Naive B cell (primary cell): ENCODE measurements around the gene RNF225. TPM values are rescaled to one million over a fixed set of nuclear protein-coding genes. Genes with fewer than 3 reads are reported as not detected.
"Not testable (repeated sequence)": the region's sequence is repeated elsewhere in the genome, so short reads cannot be mapped to it uniquely, and the experiment has no call there.

Source experiments
- ATAC-seq, 2 donors: fragments of 150-1000 bp; cut with Tn5 transposase; 2 replicates each; pipeline ENCODE4 v1.10.0; 2021; ENCODE audit warnings: low read depth in 2 of 2, mild to moderate bottlenecking in 2 of 2, moderate library complexity in 2 of 2
- DNase-seq: peaks from one replicate; pipeline ENCODE4 v3.0.0; 2022
- H3K27ac Mint-ChIP-seq, 6 donors: one replicate each; pipeline ENCODE4 v1.8.0; 2020 to 2022; ENCODE audit warnings: mild to moderate bottlenecking in 6 of 6, mixed read lengths in 6 of 6, moderate library complexity in 5 of 6, inconsistent platforms in 2 of 6
- H3K27me3 Mint-ChIP-seq, 3 donors: one replicate each; pipeline ENCODE4 v1.8.0; 2021 to 2022; ENCODE audit warnings: mixed read lengths in 3 of 3, mild to moderate bottlenecking in 1 of 3
- H3K36me3 Mint-ChIP-seq, 2 donors: one replicate each; pipeline ENCODE4 v1.8.0; 2020 to 2022; ENCODE audit warnings: mixed read lengths in 2 of 2, inconsistent platforms in 1 of 2, mild to moderate bottlenecking in 1 of 2
- H3K4me1 Mint-ChIP-seq, 3 donors: one replicate each; pipeline ENCODE4 v1.8.0; 2020 to 2022; ENCODE audit warnings: mixed read lengths in 3 of 3, inconsistent platforms in 1 of 3, mild to moderate bottlenecking in 1 of 3, moderate library complexity in 1 of 3
- H3K4me3 Mint-ChIP-seq, 8 donors: one replicate each; pipeline ENCODE4 v1.8.0; 2020 to 2022; ENCODE audit warnings: mild to moderate bottlenecking in 8 of 8, mixed read lengths in 8 of 8, moderate library complexity in 8 of 8, inconsistent platforms in 2 of 8
- H3K9me3 Mint-ChIP-seq, 7 donors: one replicate each; pipeline ENCODE4 v1.8.0; 2020 to 2022; ENCODE audit warnings: mixed read lengths in 7 of 7, mild to moderate bottlenecking in 5 of 7, inconsistent platforms in 2 of 7, moderate library complexity in 1 of 7
- polyA plus RNA-seq, 6 donors: library from polyadenylated mRNA; unstranded; fragments of 300-500 nt; fragmentation: Illumina TruSeq; gene quantifications; one replicate each; pipeline ENCODE4 v1.2.3, GENCODE V29; 2021; ENCODE audit warnings: low read depth in 6 of 6

RNF225 gene
- not detected for polyA plus RNA-seq

- H3K9me3 Mint-ChIP-seq = no peaks in the 10 kb centered on the region
Measured at GRCh38 chr19:58395220-58395978, at the start of gene RNF225. TSS of gene RNF225 (plus strand) at chr19:58395656. CDS start at chr19:58396090, 434 bp downstream.

GRCh38 chr19:58346961-58347929 is 48.2 kb upstream of the RNF225 start:
- DNase-seq (peak; percentile 74), ATAC-seq (peak; percentile 89)
- H3K27me3 Mint-ChIP-seq = no peaks in the 10 kb centered on the region
- H3K36me3 Mint-ChIP-seq = peaks cover 0 to 8% of the 10 kb centered on the region in 2 donors
- H3K4me1 Mint-ChIP-seq = peaks cover 16 to 45% (median 29%) of the 10 kb centered on the region in 3 donors
- H3K27ac Mint-ChIP-seq = peak overlapping the region in 5 of 6 donors; percentile 74 to 95 (median 91)
- H3K9me3 Mint-ChIP-seq = no peaks in the 10 kb centered on the region
- peak overlapping the region; percentile 91 to 98 (median 95) for H3K4me3 Mint-ChIP-seq

More at GRCh38 chr19:58395220-58395978, at the start of gene RNF225:
- Mint-ChIP-seq H3K27ac (peak within 1 kb of the TSS in 1 of 6 donors; percentile 46), H3K27me3 (peaks cover 6 to 28% (median 23%) of the 10 kb centered on the region in 3 donors), H3K4me3 (peak within 1 kb of the TSS in 4 of 8 donors; percentile 15 to 62 (median 26)), H3K36me3 (peaks cover 11 to 23% of the 10 kb centered on the region in 2 donors), H3K4me1 (peaks cover 15 to 22% (median 19%) of the 10 kb centered on the region in 3 donors)
- DNase-seq (no peak), ATAC-seq (no peak)

DNA sequence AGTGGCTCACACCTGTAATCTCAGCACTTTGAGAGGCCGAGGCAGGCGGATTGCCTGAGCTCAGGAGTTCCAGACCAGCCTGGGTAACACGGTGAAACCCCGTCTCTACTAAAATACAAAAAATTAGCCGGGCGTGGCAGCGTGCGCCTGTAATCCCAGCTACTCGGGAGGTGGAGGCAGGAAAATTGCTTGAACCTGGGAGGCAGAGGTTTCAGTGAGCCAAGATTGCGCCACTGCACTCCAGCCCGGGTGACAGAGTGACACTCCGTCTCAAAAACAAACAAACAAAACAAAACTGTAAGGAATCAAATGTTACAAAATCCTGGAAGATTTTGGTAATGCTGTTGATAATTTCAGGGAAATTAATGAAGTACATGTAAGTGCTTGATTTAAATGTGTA is 47.4 kb upstream of the RNF225 start:
- DNase-seq, H3K9me3 Mint-ChIP-seq, H3K36me3 Mint-ChIP-seq, H3K27me3 Mint-ChIP-seq: not testable (repeated sequence)
- Mint-ChIP-seq H3K27ac (peak overlapping the region in 4 of 6 donors; percentile 74 to 95 (median 78)), H3K4me1 (peaks cover 20 to 47% (median 33%) of the 10 kb centered on the region in 3 donors), H3K4me3 (peak overlapping the region; percentile 91 to 98 (median 95))
- peak; percentile 2 to 4 for ATAC-seq

GRCh38 chr19:58349590-58349989 is 45.9 kb upstream of the RNF225 start:
- peak overlapping the region in 4 of 6 donors; percentile 36 to 96 (median 86) for H3K27ac Mint-ChIP-seq
- peaks cover 0 to 8% of the 10 kb centered on the region in 2 donors for H3K36me3 Mint-ChIP-seq
- peak overlapping the region; percentile 58 to 95 (median 72) for H3K4me3 Mint-ChIP-seq
- no peaks in the 10 kb centered on the region for H3K27me3 Mint-ChIP-seq
- DNase-seq (no peak), ATAC-seq (no peak)
- peaks cover 20 to 47% (median 33%) of the 10 kb centered on the region in 3 donors for H3K4me1 Mint-ChIP-seq
- no peaks in the 10 kb centered on the region for H3K9me3 Mint-ChIP-seq

DNA sequence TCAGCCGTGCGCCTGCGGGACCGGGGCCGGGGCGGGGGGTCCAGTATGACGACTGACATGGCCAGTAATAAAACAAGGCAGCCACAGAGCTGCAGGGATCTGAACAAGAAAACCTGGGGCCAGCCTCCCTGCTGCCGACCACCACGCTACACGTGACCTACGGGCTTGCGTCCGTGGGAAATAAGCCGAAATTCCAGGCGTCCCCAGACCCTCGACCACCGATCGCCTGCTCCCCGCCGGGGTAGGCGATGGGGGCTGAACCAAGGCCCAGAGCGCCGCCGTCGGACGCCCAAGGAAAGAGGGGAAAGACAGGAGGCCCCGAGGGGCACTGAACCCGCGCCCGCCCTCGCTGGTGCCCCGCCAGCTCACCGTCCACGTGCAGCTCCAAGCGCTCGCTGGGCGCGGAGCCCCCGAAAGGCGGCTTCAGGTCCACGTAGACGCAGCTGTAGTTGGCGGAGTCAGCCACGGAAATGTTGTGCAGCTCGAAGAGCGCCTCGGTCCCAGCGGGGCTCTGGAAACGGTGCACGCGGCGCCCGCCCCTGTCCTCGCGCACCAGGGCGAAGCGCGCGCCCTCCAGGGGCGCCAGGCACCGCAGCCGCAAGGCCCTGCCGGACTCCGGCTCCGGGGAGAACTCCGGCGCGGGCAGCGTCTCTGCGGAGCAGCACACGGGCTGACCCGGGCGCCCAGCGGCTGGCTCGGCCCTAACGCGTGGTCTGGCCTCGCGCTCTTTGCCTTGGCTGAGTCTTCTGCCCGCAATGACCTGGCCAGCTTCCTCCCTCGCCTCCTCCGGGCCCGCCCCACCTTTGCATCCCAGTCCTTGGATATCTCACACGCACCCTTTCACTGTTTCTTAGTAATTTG is 45.2 kb upstream of the RNF225 start:
- Mint-ChIP-seq H3K9me3 (no peaks in the 10 kb centered on the region), H3K27me3 (no peaks in the 10 kb centered on the region), H3K27ac (peak overlapping the region in 4 of 6 donors; percentile 36 to 96 (median 72)), H3K4me1 (peaks cover 20 to 45% (median 33%) of the 10 kb centered on the region in 3 donors), H3K36me3 (peaks cover 0 to 8% of the 10 kb centered on the region in 2 donors), H3K4me3 (peak overlapping the region in 7 of 8 donors; percentile 15 to 95 (median 72))
- no peak for DNase-seq
- ATAC-seq = no peak

DNA sequence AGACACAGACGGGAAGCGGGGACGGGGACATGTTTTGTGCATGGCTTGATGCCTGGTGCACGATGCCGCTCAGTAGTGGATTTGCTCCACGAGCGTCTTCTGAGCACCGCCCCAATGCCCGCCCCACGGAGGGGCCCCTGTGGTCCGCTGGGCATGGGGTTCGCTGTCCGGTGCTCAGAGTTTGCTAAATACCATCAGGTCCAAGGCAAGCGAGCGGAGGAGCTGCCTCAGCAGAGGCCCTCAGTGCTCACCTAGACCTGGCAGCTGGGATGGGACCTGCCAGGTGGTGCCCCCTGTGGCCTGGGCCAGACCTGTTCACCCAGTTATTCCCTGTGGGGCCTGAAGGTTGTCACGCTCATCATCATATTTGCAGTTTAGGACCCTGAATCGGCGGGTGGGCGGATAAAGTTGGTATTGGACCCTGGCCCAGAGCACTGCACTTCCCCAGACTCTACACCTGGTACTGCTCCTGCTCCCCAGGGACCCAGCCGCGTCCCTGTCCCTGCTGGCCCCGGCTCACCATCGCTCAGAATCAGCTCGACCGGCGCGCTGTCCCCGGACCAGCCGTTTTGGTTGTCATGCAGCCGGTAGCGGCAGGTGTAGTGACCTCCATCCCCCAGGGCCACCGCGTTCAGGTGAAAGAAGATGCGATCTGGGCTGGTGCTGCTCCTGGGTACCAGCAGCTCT is 44.4 kb upstream of the RNF225 start:
- Mint-ChIP-seq H3K4me3 (peak overlapping the region in 7 of 8 donors; percentile 27 to 77 (median 51)), H3K27me3 (no peaks in the 10 kb centered on the region), H3K4me1 (peaks cover 15 to 37% (median 28%) of the 10 kb centered on the region in 3 donors), H3K36me3 (peaks cover 0 to 8% of the 10 kb centered on the region in 2 donors), H3K9me3 (no peaks in the 10 kb centered on the region), H3K27ac (peak overlapping the region in 2 of 6 donors; percentile 56 to 87)
- DNase-seq (no peak), ATAC-seq (no peak)

- H3K27me3 Mint-ChIP-seq = no peaks in the 10 kb centered on the region
Measured at GRCh38 chr19:58351558-58351878, 43.9 kb upstream of the RNF225 start.

GRCh38 chr19:58351990-58352755 is 43.3 kb upstream of the RNF225 start:
- peaks cover 0 to 8% of the 10 kb centered on the region in 2 donors for H3K36me3 Mint-ChIP-seq
- no peaks in the 10 kb centered on the region for H3K27me3 Mint-ChIP-seq
- H3K4me1 Mint-ChIP-seq = peaks cover 12 to 36% (median 28%) of the 10 kb centered on the region in 3 donors
- ATAC-seq (no peak), DNase-seq (no peak)
- no peaks in the 10 kb centered on the region for H3K9me3 Mint-ChIP-seq
- peak overlapping the region in 1 of 6 donors; percentile 44 for H3K27ac Mint-ChIP-seq
- H3K4me3 Mint-ChIP-seq = peak overlapping the region in 2 of 8 donors; percentile 62 to 71

More at GRCh38 chr19:58351558-58351878, 43.9 kb upstream of the RNF225 start:
- H3K27ac Mint-ChIP-seq = peak overlapping the region in 1 of 6 donors; percentile 87
- H3K4me3 Mint-ChIP-seq = peak overlapping the region in 2 of 8 donors; percentile 27 to 70
- no peak for DNase-seq
- H3K9me3 Mint-ChIP-seq = no peaks in the 10 kb centered on the region
- peaks cover 15 to 32% (median 32%) of the 10 kb centered on the region in 3 donors for H3K4me1 Mint-ChIP-seq
- no peak for ATAC-seq
- H3K36me3 Mint-ChIP-seq = peaks cover 0 to 8% of the 10 kb centered on the region in 2 donors

DNA sequence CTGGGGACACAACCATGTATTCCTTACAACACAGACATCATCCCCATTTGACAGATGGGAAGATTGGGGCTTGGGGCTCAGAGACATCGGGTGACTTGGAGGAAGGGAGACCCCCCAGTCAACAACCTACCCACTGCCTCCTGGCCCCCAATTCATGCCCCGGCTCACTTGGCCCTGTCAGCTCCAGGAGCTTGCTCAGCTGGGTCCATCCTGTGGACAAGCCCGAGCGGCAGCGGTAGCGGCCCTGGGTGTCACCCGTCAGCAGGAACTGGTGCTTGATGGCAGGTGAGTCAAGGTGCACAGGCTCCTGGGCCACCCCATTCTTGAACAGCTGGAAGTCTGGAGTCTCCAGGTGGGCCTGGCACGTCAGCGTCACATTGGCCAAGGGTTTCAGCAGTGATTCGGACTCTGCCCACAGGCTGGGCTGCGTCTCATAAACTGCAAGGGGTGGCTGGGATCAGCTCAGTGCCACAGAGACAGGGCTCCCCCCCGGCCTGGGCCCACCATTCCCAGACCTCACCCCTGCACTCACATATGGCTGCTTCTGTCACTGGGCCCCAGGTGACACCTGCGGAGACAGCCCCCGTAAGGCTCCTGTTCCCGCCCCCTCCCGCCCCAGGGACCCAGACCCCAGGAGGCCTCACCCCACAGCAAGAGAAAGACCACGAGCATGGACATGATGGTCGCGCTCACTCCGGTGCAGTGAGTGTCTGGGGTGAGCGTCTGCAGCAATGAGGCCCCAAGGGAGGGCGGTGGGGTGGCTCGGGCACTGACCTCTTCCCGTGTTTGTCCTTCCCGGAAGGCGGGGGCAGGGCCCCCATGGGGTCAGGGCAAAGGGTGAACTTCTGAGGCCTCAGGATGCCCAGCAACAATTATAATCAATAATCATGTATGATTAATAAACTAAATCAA is 42.4 kb upstream of the RNF225 start, which contains the start of gene A1BG:
Gene A1BG, minus strand, starts transcription at position 733 of the 912 bp plus-strand sequence. Its CDS starts 55 bp downstream, at position 678.
- no peaks in the 10 kb centered on the region for H3K9me3 Mint-ChIP-seq
- peak within 1 kb of the TSS in 2 of 8 donors; percentile 38 to 71 for H3K4me3 Mint-ChIP-seq
- H3K36me3 Mint-ChIP-seq = peaks cover 0 to 8% of the 10 kb centered on the region in 2 donors
- ATAC-seq = no peak
- peaks cover 12 to 36% (median 26%) of the 10 kb centered on the region in 3 donors for H3K4me1 Mint-ChIP-seq
- peaks cover 0 to 3% (median 0%) of the 10 kb centered on the region in 3 donors for H3K27me3 Mint-ChIP-seq
- H3K27ac Mint-ChIP-seq = no peak within 1 kb of the TSS
- no peak for DNase-seq

- peak overlapping the region in 1 of 8 donors; percentile 38 for H3K4me3 Mint-ChIP-seq
Measured at GRCh38 chr19:58353717-58354477, 41.6 kb upstream of the RNF225 start.

More at GRCh38 chr19:58353717-58354477, 41.6 kb upstream of the RNF225 start:
- no peak overlapping the region for H3K27ac Mint-ChIP-seq
- peaks cover 0 to 8% of the 10 kb centered on the region in 2 donors for H3K36me3 Mint-ChIP-seq
- H3K27me3 Mint-ChIP-seq = peaks cover 0 to 4% (median 0%) of the 10 kb centered on the region in 3 donors
- H3K9me3 Mint-ChIP-seq = no peaks in the 10 kb centered on the region
- no peak for DNase-seq
- no peak for ATAC-seq
- peaks cover 12 to 36% (median 19%) of the 10 kb centered on the region in 3 donors for H3K4me1 Mint-ChIP-seq
